HG03354 (cell line): ENCODE data around the gene MBD6.
A peak's percentile ranks its signal among the peaks of the same experiment; 100 is the strongest.

Source experiments
- ATAC-seq: cut with Tn5 transposase; IDR thresholded peaks from one replicate; pipeline ENCODE4 v1.9.1; 2021; ENCODE audit warnings: mild to moderate bottlenecking; ENCODE audit not compliant: unreplicated experiment, poor library complexity, severe bottlenecking

MBD6 gene, protein sequence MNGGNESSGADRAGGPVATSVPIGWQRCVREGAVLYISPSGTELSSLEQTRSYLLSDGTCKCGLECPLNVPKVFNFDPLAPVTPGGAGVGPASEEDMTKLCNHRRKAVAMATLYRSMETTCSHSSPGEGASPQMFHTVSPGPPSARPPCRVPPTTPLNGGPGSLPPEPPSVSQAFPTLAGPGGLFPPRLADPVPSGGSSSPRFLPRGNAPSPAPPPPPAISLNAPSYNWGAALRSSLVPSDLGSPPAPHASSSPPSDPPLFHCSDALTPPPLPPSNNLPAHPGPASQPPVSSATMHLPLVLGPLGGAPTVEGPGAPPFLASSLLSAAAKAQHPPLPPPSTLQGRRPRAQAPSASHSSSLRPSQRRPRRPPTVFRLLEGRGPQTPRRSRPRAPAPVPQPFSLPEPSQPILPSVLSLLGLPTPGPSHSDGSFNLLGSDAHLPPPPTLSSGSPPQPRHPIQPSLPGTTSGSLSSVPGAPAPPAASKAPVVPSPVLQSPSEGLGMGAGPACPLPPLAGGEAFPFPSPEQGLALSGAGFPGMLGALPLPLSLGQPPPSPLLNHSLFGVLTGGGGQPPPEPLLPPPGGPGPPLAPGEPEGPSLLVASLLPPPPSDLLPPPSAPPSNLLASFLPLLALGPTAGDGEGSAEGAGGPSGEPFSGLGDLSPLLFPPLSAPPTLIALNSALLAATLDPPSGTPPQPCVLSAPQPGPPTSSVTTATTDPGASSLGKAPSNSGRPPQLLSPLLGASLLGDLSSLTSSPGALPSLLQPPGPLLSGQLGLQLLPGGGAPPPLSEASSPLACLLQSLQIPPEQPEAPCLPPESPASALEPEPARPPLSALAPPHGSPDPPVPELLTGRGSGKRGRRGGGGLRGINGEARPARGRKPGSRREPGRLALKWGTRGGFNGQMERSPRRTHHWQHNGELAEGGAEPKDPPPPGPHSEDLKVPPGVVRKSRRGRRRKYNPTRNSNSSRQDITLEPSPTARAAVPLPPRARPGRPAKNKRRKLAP

DNA sequence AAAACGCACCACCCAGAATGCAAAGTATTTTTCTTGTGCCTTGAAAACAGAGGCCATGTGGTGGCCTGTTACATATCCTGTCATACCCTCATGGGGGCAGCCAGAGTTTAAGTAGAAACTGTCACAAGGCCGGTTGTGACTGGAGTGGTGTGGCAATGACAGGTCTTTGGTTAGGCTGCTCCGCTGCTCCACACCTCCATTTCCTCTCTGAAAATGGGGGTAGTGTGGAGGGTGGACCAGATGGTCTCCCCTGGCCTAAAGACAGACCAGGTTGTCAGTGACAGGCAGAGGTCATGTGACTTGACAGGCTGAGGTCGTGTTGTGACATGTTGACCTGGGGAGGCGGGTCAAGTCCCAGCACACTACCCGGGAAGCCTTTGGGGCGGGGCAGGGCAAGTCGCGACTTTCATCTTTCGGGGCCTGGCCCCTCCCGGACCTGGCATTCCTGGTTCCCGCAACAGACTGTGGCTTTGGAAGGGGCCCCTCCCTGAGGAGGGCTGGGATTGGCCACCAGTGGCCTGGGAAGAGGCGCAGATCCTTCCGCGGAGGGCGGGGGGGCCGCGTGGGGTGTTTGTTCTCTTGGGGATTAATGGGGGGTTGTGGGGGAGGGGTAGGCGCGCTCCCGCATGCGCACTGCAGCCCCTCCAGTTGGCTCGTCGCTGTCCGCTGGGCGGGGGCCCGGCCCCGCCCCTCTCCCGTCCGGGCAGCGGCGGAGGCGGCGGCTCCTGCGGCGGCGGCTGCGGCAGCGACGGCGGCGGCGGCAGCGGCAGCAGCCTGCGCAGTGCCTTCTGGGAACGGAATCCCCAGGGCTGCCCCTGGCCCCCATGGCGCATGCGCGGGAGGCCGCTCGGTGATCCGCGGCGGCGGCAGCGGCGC is at the start of gene MBD6:
Gene MBD6 (plus strand): TSS at position 814 of the 876 bp plus-strand sequence. CDS start 1,480 bp downstream, outside the sequence.
- peak; percentile 45 for ATAC-seq

DNA sequence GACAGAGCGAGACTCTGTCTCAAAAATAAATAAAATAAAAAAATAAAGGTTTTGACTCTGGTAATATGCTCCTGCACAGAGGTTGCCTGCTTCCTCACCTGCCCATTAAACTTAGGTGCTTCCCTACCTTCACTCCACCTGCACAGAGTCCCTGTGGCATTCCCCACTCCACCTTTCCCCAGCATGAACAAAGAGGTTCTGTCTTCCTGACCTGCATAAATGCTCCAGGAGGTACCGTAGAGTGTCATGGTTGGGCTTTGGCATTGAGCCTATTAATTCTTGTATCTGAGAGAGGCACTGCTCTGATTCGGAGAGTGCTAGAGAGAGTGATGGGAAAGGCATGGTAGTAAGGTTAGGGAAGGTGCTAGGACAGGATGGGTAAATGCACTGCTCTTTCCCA is 49.2 kb upstream of the MBD6 start:
- no peak for ATAC-seq

GRCh38 chr12:57473886-57474285 is 48.7 kb upstream of the MBD6 start:
- ATAC-seq, result no peak

DNA sequence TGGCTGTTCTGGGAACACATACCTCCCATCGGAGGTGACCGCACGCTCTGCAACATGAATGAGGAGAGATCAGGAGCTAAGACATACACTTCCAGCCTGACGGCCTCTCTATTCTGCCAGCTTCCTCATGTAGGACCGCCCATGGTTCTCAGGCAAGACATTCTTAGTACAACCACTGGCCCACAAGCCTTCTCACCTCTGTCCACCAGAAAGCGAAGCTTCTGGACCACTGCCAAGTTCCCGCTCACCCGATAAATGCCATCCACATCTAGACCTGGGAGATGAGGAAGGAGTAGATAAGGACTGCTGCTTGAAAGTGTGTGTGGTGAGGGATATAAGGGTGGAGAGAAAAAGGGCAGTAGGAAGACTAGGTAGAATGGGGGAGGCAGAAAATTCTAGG is 48.2 kb upstream of the MBD6 start:
- ATAC-seq, result no peak

- no peak for ATAC-seq
Observed at GRCh38 chr12:57474862-57475261, 47.8 kb upstream of the MBD6 start.

- ATAC-seq, result peak; percentile 13
Observed at GRCh38 chr12:57475271-57476161, 47.1 kb upstream of the MBD6 start.

DNA sequence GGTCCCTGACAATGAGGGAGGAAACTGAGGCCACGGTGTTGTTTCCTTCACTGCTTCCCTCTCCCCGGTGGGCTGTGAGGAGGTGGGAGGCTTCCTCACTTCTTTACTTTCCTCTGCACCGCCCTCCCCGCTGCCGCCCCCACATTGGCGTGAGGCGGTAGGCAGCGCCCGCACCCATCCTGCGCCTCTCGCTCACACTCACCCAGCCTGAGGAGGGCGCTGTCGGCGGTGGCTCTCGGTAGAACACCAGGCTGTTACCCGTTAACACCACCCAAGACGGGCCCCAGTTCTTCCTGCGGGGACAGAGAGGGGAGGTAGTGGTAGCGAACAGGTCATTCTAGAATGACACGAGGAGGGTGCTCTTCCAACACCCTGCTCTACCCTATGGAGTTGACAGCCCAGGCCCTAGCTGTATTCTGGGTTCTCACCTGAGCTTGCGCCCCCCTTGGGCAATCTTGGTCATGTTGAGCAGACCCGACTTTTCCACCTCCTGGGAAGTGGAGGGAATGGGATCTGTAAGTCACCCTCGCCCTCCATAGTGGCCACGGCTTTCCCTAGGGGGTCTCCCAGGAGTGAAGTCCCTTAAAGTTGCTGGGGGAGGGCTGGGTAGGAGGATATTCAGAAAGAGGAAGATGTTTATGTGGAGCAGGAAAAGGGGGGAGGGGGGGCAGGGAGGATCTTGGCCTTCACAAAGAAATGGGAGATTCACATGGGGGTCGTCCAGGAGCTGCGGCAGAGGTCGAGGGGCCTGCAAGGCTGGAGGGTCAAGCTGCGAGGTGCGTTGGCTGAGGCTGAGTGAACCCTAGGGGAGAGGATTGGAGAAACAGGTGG is 46.2 kb upstream of the MBD6 start:
- ATAC-seq, result peak; percentile 42

DNA sequence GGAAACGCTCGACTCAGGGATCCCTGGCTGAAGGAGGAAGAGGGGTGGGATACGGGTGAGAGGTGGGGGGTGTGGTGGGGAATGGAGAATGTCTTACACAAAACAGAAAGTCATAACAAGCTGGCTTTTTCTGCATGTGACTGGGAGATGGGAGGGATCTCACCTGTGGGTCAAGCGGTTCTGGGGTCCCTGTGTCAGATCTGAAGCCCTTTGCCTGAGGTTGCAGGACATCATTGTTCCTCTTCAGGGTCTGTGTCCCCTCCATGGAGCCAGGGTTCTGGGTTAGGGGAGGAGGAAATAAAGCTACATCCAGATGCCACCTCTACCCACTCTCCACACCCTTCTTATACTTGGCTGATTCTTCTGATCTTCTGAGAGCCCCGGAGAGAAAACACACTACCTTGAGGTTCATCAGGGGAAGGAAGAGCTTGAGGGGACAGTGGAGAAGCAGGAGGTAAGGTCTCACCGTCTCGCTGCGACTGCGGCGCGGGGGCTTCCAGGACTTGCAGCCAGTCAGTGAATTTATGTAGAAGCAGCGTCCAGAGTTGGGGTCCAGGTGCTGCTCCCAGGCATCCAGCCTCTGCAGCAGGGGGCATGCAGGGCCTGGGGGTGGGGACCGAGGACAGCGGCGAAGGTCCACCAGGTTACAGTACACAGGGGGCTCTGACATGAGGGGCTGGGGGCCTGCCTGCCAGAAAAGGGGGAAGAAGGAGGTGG is 45.5 kb upstream of the MBD6 start:
- ATAC-seq, result no peak

DNA sequence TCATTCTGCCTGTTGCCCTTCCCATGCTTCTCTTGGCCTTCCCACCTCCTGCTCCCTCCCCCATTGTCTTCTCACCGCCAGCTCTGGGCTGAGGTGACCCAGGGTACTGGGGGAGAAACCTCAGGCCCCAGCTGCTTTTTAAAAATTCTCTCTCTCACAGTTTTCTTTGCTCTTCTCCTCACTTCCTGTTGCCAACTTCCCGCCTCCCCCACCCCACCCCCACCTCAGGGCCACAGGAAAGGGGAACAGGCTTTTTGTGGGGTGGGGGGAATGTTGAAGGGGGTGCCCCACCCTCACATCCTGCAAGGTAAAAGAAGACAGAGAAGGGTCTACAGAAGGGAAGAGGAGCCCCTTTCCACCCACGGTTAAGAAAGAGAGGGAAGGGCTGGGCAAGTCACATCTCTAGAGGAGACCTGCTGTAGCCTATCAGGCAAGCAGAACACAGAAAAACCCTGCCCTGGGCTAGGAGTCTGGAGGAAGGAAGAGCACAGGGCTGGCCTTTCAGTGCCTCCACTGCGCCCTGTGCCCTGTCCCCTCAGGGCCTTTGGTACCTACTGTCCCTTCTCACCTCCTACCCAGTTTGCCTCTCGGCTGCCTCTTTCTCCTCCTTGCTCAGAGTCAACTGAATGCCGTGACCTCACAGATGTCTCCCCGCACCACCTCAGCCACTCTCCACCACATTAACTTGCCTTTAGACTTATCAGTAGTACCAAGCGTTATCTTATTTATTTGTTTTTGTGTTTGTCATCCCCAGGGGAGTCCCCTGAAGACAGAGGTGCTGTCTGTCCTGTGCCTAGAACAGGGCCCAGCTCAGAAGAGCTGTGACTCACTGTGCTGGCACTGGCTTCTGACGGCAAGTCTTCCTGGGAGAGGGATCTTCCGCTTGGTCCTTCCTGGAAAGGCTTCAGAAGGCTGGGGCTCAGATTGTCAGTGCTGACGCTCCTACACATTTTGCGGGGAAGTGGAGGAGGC is 44.6 kb upstream of the MBD6 start:
- ATAC-seq, result peak; percentile 38

DNA sequence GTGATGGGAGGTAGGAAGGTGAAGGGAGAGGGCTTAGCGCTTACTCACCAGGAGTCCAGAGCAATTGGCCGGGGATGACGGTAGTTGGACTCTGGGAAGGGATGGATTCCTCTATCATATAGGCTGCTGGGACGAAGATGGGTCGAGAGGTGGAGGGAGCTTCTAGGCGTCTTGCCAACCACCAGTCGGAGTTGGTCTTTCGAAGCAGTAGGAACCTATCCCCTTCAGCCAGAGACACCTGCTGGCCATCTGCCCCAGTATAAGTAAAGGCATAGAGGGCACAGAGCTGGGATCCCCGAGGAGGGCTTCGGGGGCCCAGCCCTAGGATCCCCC is 43.6 kb upstream of the MBD6 start:
- no peak for ATAC-seq

GRCh38 chr12:57479376-57480115 is 43.1 kb upstream of the MBD6 start, which contains the start of gene ARHGAP9:
ARHGAP9 (minus strand) TSS chr12:57479866; CDS start chr12:57479406, 460 bp downstream.
- peak; percentile 57 for ATAC-seq

- ATAC-seq, result no peak
Observed at GRCh38 chr12:57481671-57482070, 41.0 kb upstream of the MBD6 start.

DNA sequence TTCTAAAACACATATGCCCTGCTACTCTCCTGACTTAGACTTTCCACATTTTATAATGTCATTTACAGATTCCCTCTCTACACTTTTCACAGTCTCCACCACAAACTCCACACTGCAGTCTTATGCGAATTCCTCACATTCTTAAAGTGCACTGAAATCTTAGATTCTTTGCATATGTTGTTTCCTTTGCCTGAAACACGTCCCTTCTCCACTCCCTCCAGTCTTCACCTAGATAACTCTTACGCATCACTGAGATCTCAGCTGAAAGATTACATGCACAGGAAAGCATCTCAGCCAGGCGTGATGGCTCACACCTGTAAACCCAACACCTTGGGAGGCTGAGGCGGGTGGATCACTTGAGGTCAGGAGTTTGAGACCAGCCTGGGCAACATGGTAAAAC is 39.2 kb upstream of the MBD6 start:
- ATAC-seq, result no peak

DNA sequence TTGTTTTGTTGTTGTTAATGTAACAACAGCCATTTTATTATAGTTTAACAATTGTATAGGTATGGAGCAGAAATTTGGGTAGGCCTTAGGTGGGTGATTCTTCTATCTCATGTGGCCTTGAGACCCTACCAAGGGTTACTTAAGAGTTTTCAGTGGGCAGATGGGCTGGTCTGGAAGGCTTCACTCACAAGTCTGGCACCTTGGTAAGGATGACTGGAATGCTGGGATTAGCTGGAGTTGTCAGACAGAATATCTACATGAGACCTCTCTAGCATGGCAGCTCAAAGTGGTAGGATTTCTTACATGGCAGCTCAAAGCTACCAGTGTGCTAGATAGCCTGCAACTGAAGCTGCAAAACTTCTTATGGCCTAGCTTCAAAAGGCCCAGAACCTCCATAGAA is 36.9 kb upstream of the MBD6 start:
- no peak for ATAC-seq

DNA sequence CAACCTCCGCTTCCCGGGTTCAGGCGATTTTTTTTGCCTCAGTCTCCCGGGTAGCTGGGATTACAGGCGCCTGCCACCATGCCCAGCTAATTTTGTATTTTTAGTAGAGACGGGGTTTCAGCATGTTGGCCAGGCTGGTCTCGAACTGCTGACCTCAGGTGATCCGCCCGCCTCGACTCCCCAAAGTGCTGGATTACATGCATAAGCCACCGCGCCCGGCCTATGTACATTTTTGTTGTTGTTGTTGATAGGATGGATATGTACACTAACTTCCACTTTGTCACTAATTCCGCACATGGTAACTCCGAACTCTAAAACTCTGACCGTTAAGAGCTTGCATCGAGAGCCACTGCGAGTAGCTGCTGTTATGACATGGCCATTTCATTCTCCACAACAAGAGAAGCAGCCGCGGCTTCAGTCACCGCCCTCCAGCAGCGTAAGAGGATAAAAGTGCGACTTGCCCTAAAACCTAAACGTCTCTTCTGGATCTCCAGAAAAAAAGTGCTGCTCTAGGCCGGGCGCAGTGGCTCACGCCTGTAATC is 35.5 kb upstream of the MBD6 start:
- ATAC-seq, result no peak
